ENCODE data around the gene ZMYND8.

ZMYND8 gene

DNA sequence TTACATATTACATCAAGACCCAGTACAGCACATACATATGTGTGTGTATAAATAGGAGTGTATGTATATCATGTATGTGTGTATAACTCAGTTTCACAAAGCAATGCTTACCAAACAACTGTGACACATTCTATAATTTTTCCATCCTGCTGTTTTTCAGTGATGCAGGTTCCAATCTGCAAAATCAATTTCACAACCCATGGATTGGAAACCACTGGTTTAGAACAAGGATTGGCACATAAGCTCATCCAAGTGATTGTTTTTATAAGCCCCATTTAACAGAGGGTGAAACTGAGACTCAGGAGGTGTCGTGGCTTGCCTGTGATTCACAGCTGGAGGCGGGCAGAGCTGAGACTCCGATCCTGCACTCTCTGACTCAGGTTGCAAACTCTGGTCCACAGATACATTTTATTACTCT, 158.2 kb downstream of the ZMYND8 start:
- H3K9me3 ChIP-seq (replicated peaks; ENCODE audit: insufficient read depth, low read length) = no peaks in the 10 kb centered on the region
- no peak overlapping the region for H3K27ac ChIP-seq (ENCODE audit: low read length)
- H3K9ac ChIP-seq (ENCODE audit: low read length) = no peak overlapping the region
- no peak overlapping the region for H3K4me3 ChIP-seq (ENCODE audit: low read length)
- H3K4me2 ChIP-seq (ENCODE audit: low read depth, low read length) = no peak overlapping the region
- TF ChIP-seq, protein P1, sequence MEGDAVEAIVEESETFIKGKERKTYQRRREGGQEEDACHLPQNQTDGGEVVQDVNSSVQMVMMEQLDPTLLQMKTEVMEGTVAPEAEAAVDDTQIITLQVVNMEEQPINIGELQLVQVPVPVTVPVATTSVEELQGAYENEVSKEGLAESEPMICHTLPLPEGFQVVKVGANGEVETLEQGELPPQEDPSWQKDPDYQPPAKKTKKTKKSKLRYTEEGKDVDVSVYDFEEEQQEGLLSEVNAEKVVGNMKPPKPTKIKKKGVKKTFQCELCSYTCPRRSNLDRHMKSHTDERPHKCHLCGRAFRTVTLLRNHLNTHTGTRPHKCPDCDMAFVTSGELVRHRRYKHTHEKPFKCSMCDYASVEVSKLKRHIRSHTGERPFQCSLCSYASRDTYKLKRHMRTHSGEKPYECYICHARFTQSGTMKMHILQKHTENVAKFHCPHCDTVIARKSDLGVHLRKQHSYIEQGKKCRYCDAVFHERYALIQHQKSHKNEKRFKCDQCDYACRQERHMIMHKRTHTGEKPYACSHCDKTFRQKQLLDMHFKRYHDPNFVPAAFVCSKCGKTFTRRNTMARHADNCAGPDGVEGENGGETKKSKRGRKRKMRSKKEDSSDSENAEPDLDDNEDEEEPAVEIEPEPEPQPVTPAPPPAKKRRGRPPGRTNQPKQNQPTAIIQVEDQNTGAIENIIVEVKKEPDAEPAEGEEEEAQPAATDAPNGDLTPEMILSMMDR (IDR thresholded peaks at IDR 0.05; ENCODE audit: low read length) = no peak
- TF ChIP-seq EZH2 (optimal IDR thresholded peaks at IDR 0.05; ENCODE audit: low read depth, low read length) = no peak
- no peak for TF ChIP-seq EZH2phosphoT487 (IDR thresholded peaks at IDR 0.05; ENCODE audit: low read length)
- no peaks in the 10 kb centered on the region for H4K20me1 ChIP-seq (ENCODE audit: insufficient read depth, low read length)
- DNase-seq = peak; percentile 15
- H3K79me2 ChIP-seq (ENCODE audit: low read length) = no peaks in the 10 kb centered on the region
- no peaks in the 10 kb centered on the region for H3K9me2 ChIP-seq (replicated peaks; ENCODE audit: insufficient read depth, low read length)
- H3K36me3 ChIP-seq (replicated peaks; ENCODE audit: insufficient read depth, low read length) = no peaks in the 10 kb centered on the region
- no peak overlapping the region for H2AFZ ChIP-seq (ENCODE audit: low read length)
- no peaks in the 10 kb centered on the region for H3F3A ChIP-seq (ENCODE audit: insufficient read depth, low read length)
- peaks cover 11% of the 10 kb centered on the region for H3K4me1 ChIP-seq (ENCODE audit: low read length)
- no peaks in the 10 kb centered on the region for H3K27me3 ChIP-seq (replicated peaks; ENCODE audit: insufficient read depth, low read length)

DNA sequence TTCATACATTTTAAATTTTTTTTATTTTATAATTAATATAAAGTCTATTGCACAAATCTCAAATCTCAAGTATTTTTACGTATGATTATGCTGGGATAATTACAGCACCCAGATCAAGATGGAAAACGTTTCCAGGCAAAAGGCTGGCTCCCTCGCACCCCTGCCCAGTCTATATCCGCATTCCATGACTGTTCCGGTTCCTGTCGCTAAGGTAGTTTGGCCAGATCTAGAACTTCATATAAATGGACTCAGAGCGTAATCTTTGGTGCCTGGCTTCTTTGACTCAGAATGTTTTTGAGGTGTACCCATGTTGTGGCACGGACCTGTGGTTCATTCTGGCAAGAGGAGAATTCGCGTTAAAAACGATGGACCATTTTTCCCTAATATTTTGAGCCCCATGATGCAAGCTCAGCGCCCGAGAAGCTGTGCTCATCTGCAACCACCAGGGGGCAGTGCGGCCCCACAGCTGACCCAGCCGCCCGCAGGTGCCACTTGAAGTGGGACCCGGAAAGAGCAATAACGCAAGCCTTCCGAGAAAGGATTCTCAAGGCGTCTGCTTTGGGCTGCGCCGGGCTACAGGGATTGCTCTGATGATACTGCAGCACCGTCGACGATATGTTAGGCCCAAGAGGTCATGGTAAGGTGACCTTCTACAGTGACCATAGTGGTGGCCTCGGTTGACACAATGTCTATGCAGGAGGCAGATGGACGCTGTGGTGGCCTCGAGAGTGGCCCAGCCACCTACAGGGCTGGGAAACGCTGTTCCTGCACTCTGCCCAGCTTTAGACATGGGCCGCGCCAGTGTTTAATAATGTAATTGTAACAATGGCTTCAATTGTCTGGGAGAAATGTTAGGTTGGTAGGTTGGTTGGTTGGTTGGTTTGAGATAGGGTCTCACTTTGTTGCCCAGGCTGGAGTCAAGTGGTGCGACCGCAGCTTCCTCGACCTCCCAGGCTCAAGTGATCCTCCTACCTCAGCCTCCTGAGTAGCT, 160.1 kb downstream of the ZMYND8 start:
- Histone ChIP-seq H3K79me2 (ENCODE audit: low read length) (no peaks in the 10 kb centered on the region), H2AFZ (ENCODE audit: low read length) (peak overlapping the region; percentile 82), H3K9ac (ENCODE audit: low read length) (no peak overlapping the region), H3F3A (ENCODE audit: insufficient read depth, low read length) (no peaks in the 10 kb centered on the region), H3K36me3 (replicated peaks; ENCODE audit: insufficient read depth, low read length) (no peaks in the 10 kb centered on the region), H3K9me3 (replicated peaks; ENCODE audit: insufficient read depth, low read length) (no peaks in the 10 kb centered on the region), H3K4me2 (ENCODE audit: low read depth, low read length) (peak overlapping the region; percentile 74), H3K4me1 (ENCODE audit: low read length) (peaks cover 11% of the 10 kb centered on the region), H3K4me3 (ENCODE audit: low read length) (peak overlapping the region; percentile 40), H3K9me2 (replicated peaks; ENCODE audit: insufficient read depth, low read length) (no peaks in the 10 kb centered on the region), H3K27me3 (replicated peaks; ENCODE audit: insufficient read depth, low read length) (no peaks in the 10 kb centered on the region), H3K27ac (ENCODE audit: low read length) (no peak overlapping the region), H4K20me1 (ENCODE audit: insufficient read depth, low read length) (no peaks in the 10 kb centered on the region)
- peak; percentile 77 for DNase-seq
- TF ChIP-seq, protein P1 (IDR thresholded peaks at IDR 0.05; ENCODE audit: low read length) = peak; percentile 98
- TF ChIP-seq EZH2phosphoT487 (IDR thresholded peaks at IDR 0.05; ENCODE audit: low read length) (no peak), EZH2 (optimal IDR thresholded peaks at IDR 0.05; ENCODE audit: low read depth, low read length) (no peak)

DNA sequence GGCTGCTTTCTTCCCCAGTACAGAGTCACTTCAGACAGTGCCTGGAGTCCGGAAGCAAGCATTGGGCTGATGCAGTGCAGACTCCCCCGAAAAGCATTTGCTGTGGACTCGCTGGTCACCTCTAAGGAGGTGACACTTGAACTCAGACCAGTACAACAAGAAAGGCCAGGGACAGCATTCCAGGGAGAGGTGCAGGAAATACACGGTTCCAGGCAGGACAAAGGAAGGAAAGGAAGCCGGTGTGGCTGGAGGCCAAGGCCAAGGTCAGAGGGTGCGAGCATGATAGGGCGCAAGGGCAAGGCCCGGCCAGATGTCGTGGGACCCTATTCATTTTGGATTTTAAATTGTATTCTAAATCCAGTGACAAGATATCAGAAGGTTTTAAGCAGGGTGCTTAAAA, 160.9 kb downstream of the ZMYND8 start:
- Histone ChIP-seq H4K20me1 (ENCODE audit: insufficient read depth, low read length) (no peaks in the 10 kb centered on the region), H3F3A (ENCODE audit: insufficient read depth, low read length) (no peaks in the 10 kb centered on the region), H3K36me3 (replicated peaks; ENCODE audit: insufficient read depth, low read length) (no peaks in the 10 kb centered on the region), H3K27me3 (replicated peaks; ENCODE audit: insufficient read depth, low read length) (no peaks in the 10 kb centered on the region), H3K9me3 (replicated peaks; ENCODE audit: insufficient read depth, low read length) (no peaks in the 10 kb centered on the region; the same call in 1 of the 2 replicates), H3K4me2 (ENCODE audit: low read depth, low read length) (no peak overlapping the region), H2AFZ (ENCODE audit: low read length) (no peak overlapping the region), H3K9me2 (replicated peaks; ENCODE audit: insufficient read depth, low read length) (no peaks in the 10 kb centered on the region), H3K79me2 (ENCODE audit: low read length) (no peaks in the 10 kb centered on the region), H3K27ac (ENCODE audit: low read length) (no peak overlapping the region), H3K9ac (ENCODE audit: low read length) (no peak overlapping the region), H3K4me1 (ENCODE audit: low read length) (peaks cover 11% of the 10 kb centered on the region; the same call in 1 of the 2 replicates), H3K4me3 (ENCODE audit: low read length) (no peak overlapping the region)
- TF ChIP-seq, protein P1 (IDR thresholded peaks at IDR 0.05; ENCODE audit: low read length) = no peak
- TF ChIP-seq EZH2phosphoT487 (IDR thresholded peaks at IDR 0.05; ENCODE audit: low read length) = no peak
- no peak for TF ChIP-seq EZH2 (optimal IDR thresholded peaks at IDR 0.05; ENCODE audit: low read depth, low read length)
- DNase-seq = no peak
